Brain microvascular endothelial cell (primary cell): ENCODE measurements around the gene SEL1L.
"Not testable (repeated sequence)": the region's sequence is repeated elsewhere in the genome, so short reads cannot be mapped to it uniquely, and the experiment has no call there.

Experiments
- DNase-seq: peaks from one replicate; pipeline ENCODE4 v3.0.0-alpha.2; 2020
- H3K27ac ChIP-seq: fragments of 250-450 bp; sonication (Bioruptor Pico); 2 replicates; pipeline ENCODE4 v1.5.1; 2020; ENCODE audit warnings: mild to moderate bottlenecking, moderate library complexity
- H3K27me3 ChIP-seq: fragments of 250-450 bp; sonication (Bioruptor Pico); replicated peaks from 2 replicates; pipeline ENCODE4 v1.5.1; 2020; ENCODE audit warnings: mild to moderate bottlenecking
- H3K36me3 ChIP-seq: fragments of 250-450 bp; sonication (Bioruptor Pico); replicated peaks from 2 replicates; pipeline ENCODE4 v1.5.1; 2020; ENCODE audit warnings: mild to moderate bottlenecking
- H3K4me3 ChIP-seq: 2 replicates; pipeline ENCODE4 v1.5.1; 2011; ENCODE audit warnings: low read depth, mild to moderate bottlenecking, control low read depth, low read length, moderate library complexity
- in situ Hi-C: cut with HindIII; loops from 2 replicates; pipeline ENCODE4 v1.10.0; 2017; ENCODE audit warnings: low sequenced_read_pairs, low pct_ligation_motif_present
- TF ChIP-seq, protein P1 (sequence below): IDR thresholded peaks from 2 replicates; pipeline ENCODE4 v1.5.1; 2011; ENCODE audit warnings: low read depth, mild to moderate bottlenecking, moderate library complexity, low read length, control low read depth, inconsistent platforms; ENCODE audit errors: missing control alignments

SEL1L gene

DNA sequence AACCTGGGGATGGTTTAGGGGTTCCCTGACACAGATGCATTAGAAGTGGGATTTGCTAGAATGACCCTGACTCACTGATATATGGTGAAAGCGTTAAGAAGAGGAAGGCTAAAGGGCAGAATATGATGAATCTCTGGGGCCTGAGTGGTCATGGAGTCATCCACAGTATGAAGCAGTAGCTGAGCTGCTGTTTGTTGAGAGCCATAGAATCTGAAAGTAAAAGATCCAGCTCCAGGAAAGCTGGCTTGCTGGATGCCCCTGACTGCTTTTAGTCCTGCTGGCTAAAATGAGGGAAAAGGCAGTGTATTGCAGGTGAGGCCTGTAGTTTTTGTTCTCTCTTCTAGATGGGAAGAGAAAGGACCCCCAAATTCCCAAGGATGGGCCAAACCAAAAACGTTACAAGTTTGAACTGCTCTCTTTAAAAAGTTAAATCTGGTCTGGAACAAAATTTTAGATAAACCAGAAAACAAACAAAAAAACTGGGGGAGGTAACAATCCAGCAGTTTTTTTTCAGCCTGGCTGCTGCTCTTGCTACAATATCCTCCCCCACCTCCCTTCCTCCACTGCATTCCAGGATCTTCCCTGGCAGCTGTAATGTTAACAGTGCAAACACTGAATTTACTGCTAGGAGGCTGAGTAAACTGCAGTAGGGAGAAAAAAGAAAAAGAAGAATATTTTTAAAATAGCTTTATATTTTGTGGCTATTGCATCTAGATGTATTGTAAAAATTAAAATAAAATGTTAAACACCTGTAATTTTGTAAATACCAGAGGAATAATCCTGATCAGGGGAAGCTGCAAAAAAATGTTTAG, 16.5 kb downstream of the SEL1L start:
- TF ChIP-seq, protein P1, sequence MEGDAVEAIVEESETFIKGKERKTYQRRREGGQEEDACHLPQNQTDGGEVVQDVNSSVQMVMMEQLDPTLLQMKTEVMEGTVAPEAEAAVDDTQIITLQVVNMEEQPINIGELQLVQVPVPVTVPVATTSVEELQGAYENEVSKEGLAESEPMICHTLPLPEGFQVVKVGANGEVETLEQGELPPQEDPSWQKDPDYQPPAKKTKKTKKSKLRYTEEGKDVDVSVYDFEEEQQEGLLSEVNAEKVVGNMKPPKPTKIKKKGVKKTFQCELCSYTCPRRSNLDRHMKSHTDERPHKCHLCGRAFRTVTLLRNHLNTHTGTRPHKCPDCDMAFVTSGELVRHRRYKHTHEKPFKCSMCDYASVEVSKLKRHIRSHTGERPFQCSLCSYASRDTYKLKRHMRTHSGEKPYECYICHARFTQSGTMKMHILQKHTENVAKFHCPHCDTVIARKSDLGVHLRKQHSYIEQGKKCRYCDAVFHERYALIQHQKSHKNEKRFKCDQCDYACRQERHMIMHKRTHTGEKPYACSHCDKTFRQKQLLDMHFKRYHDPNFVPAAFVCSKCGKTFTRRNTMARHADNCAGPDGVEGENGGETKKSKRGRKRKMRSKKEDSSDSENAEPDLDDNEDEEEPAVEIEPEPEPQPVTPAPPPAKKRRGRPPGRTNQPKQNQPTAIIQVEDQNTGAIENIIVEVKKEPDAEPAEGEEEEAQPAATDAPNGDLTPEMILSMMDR: no peak
- peak; percentile 38 for DNase-seq
- Histone ChIP-seq H3K27me3 (no peaks in the 10 kb centered on the region), H3K4me3 (no peak overlapping the region), H3K27ac (no peak overlapping the region), H3K36me3 (peaks cover 7% of the 10 kb centered on the region)
- in situ Hi-C loops: no loop called here

DNA sequence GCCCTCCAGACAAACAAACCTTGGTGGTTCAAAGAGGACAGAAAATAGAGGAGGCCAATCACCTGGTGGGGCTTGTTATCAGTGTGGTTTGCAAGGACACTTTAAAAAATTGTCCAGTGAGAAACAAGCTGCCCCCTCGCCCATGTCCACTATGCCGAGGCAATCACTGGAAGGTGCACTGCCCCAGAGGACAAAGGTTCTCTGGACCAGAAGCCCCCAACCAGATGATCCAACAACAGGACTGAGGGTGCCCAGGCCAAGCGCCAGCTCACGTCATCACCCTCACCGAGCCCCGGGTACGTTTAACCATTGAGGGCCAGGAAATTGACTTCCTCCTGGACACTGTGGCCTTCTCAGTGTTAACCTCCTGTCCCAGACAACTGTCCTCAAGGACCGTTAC, 17.7 kb downstream of the SEL1L start:
- H3K27me3 ChIP-seq, DNase-seq, H3K36me3 ChIP-seq, in situ Hi-C loops, H3K4me3 ChIP-seq, H3K27ac ChIP-seq: not testable (repeated sequence)

DNA sequence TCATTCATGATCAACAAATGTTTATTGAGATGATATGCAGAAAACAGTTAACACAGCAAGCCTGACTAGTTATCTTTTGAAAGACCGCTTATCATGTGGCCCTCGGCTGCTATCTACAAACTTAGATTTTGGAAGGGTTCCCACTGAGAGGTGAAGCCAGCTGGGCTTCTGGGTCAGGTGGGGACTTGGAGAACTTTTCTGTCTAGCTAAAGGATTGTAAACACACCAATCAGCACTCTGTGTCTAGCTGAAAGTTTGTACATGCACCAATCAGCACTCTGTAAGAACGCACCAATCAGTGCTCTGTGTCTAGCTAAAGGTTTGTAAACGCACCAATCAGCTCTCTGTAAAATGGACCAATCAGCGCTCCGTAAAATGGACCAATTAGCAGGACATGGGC, 20.8 kb downstream of the SEL1L start:
- DNase-seq, H3K36me3 ChIP-seq, H3K4me3 ChIP-seq, H3K27ac ChIP-seq, H3K27me3 ChIP-seq, in situ Hi-C loops: not testable (repeated sequence)

DNA sequence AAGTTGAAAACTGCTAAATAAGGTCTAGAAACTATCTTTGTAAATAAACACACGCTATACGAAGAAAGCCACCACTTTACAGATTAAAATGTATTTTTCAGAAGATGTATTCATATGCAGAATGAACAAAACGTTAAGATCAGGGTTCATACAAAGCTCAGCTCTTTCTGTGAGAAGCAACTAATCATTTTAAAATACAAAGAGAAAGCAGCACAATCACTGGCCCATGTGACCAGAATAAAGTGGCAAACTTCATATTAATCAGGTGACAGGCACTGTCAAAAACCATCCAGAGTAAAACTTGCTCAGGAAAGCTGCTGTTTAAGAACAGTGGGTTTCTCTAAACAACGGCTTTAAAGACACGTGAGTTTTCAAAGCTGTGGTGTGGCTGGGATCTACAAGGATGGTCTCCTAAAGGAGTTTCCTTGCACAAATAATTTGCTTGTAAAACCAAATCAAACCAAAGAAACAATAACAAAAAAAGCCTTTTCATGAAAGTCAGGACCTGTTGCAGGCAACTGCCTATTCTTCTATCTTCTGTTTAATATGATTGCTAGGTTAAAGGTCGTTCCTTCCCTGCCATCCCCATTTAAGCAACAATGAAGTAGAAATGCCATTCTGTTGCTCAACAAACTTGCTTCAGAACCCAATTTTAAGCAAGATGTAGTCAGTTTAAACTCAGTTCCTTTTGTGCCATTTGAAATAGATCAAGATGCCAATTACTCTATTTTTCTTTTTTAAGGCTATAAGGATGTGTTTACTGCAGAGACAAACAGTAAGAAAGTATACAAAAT, 22.3 kb downstream of the SEL1L start:
- in situ Hi-C loops: no loop called here
- no peak overlapping the region for H3K4me3 ChIP-seq

DNA sequence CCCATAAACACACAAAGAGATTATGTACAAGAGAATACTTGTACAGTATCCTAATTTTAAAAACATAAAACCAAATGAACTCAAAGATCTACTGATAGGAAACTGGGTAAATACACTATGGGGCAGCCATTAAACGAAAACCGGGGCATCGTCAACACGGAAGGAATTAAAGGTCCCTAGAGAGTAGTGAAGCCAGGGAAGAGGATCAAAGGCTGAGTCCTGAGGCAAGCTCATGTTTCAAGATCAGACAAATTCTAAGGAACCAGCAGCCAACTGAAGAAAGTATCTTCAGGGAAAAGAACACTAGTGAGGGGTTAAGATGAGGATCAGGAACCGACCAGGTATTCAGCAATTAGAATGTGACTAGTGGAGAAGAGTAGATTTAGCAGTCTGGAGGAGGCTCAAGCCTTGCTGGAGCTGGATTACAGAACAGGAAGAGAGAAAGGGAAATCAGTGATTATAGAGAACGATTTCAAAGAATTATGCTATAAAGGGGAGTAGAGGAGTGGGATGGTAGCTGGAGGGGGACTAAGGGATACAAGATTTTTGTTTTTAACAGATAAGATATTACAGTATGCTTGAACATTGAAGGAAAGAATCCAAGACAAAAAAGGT, 23.7 kb downstream of the SEL1L start:
- peaks cover 10% of the 10 kb centered on the region for H3K36me3 ChIP-seq
- no peak for DNase-seq
- no peak overlapping the region for H3K4me3 ChIP-seq
- H3K27me3 ChIP-seq: no peaks in the 10 kb centered on the region
- in situ Hi-C loops: no loop called here
- H3K27ac ChIP-seq: no peak overlapping the region
- TF ChIP-seq, protein P1: no peak

More for the DNA sequence above, 22.3 kb downstream of the SEL1L start:
- TF ChIP-seq, protein P1: no peak
- no peak for DNase-seq
- Histone ChIP-seq H3K27ac (no peak overlapping the region), H3K36me3 (peaks cover 5% of the 10 kb centered on the region), H3K27me3 (no peaks in the 10 kb centered on the region)

DNA sequence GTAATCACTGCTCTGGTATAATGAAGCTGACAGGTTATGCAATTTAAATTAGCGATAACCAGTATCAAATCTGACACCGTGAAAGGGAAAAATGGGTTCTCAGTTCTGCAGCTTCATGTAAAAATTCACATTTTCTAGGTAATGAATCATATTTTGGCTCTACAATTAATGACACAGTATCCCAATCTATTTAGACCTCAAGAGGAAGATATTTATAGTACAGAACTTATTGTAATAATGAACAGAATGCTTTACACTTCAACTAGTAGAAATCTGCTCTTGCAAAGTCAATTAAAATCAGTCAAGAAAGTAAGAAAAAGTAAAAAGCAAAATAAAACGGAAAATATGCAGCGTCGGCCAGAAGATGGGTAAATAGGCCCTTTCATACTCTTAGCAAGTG, 24.3 kb downstream of the SEL1L start:
- H3K36me3 ChIP-seq: peaks cover 14% of the 10 kb centered on the region
- no peaks in the 10 kb centered on the region for H3K27me3 ChIP-seq
- TF ChIP-seq, protein P1: no peak
- DNase-seq: no peak
- no peak overlapping the region for H3K4me3 ChIP-seq
- H3K27ac ChIP-seq: no peak overlapping the region
- in situ Hi-C loops: no loop called here
